HG03575 (cell line): ENCODE data around the gene PHRF1.

Source experiments
- ATAC-seq: cut with Tn5 transposase; IDR thresholded peaks from one replicate; pipeline ENCODE4 v1.9.1; 2021; ENCODE audit not compliant: unreplicated experiment, insufficient number of reproducible peaks, low FRiP score; ENCODE audit errors: extremely low read depth

PHRF1 gene

DNA sequence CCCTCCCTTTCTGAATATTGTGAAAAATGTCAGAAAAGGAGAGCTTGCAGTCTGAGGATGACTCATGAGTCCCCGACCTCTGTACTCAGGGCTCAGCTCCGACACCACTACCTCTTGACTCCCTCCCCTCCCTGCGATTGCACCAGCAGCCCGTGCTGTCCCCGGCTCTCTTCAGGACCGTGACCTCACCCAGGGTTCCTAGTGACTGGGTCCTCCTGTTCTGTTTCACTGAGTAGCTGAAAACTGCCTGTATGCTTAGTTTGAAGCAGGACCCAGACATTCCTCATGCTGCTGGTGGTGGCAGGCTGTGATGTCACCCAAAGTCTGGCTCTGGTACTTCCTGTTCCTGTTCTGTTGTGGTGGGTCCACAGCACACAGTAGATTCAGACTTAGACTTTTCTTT is 11.7 kb downstream of the PHRF1 start:
- ATAC-seq, result no peak

DNA sequence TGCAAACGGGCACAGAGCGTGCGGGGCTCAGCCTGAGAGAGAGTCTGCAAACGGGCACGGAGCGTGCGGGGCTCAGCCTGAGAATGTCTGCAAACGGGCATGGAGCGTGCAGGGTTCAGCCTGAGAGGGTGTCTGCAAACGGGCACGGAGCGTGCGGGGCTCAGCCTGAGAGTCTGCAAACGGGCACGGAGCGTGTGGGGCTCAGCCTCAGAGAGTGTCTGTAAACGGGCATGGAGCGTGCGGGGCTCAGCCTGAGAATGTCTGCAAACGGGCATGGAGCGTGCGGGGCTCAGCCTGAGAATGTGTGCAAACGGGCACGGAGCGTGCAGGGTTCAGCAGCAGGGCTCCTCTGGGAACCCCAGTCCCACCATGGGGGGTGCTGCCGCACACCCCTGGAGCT is 13.5 kb downstream of the PHRF1 start:
- ATAC-seq, result no peak

DNA sequence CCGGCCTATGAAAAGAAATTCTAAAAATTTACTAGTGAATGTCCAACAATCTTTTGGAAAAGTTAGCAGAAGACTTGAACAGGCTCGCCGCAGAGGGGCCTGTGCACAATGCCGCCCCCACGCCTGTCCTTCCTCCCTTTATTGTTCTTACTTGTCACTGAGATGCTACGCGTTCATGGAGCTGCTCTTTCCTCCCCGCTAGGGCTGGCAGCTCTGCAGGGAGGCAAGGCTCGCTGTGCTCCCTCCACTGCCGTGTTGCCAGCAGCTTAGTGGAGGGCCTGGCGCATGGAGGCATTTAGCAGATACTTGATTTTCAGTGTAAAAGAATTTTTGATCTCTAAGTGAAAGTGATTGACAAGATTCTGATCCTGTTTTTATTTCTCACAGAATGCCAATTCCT is 14.7 kb downstream of the PHRF1 start:
- no peak for ATAC-seq

DNA sequence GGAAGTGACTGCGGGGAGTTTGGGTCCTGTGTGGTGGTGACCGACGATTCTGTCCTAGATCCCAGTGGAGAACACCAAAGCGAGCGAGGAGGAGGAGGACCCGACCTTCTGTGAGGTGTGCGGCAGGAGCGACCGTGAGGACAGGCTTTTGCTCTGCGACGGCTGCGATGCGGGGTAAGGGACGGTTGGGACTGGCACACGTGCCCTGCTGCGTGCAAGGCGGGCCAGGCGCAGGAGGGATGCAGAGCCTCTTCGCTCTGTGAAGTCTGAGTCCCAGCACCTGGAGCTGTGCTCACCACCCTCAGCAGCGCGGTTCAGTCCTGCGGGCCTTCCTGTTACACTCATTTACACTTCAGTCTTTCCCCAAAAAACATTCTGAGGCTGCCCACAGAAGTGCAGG is 16.2 kb downstream of the PHRF1 start:
- no peak for ATAC-seq

DNA sequence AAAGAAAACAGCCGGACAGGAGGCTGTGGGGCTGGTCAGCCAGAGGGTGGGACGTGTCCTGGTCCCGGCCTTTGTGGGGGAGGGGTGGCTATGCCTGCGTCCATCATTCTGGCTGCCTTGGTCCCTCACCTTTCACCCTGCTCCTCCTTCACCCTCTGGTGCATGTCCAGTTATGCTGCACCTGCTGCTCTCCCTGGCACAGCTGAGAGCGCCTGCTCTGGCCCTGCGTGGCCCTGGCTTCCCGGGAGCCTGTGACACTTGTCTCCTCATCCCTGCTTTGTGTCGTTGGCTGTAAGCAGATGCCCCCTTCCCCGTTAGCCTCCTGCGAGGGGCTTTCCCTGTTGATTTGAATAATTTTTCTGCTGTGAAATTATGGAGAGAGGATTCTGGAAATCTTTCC is 16.6 kb downstream of the PHRF1 start:
- no peak for ATAC-seq

DNA sequence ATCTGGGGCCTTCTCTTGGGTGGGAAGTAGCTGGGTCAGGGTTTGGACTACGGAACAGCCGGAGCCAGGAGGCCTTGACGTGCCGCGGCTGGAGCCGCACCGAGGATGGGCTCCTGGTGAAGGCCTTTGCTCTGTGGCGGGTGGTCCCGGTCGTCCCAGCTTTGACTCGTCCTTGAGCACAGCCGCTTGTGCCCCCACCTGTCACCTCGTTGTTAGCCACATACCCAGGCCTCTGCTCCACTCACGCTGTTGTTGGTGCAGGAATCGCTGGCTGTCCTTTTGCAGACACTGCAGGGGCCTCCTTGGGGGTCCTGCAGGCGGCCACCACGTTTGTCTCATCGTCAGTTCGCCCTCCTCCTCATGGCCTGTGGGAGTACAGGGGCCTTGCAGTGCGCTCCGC is 17.1 kb downstream of the PHRF1 start:
- ATAC-seq, result no peak

DNA sequence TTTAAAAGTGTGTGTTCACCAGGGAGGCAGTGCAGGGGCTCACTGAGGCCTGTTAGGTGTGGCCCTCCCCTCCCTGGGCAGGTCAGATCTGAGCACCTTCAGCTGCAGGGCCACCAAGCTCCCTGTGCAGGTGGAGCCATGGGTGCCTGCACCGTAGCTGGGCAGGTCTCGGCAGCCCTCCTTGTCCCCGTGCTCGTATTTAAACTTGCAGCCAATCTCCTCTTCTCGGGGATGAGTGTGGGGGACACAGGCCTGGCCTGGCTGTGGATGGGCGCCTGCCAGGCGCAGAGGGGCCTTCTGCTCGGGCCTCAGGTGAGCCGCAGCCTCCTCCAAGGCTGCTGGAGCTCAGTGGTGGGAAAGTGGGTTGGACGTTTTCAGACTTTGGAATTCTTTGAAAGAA is 19.1 kb downstream of the PHRF1 start:
- ATAC-seq, result no peak

DNA sequence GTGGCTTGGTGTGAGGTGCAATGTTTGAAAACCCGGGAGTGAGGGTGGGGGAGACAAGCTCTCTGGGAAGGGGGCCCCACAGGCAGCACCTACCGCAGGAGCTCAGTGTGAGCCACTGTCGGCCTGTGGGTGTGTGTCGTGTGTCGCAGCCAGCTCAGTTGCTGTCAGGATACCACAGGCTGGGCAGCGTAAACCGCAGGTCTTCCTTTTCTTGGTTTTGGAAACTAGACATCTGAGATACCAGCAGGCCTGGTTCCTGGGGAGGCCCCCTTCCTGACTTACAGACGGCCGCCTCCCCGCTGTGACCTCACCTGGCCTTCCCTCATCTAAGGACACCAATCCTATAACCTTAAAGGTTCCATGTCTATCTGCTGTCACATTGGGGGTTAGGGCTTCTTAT is 20.1 kb downstream of the PHRF1 start:
- ATAC-seq, result no peak

DNA sequence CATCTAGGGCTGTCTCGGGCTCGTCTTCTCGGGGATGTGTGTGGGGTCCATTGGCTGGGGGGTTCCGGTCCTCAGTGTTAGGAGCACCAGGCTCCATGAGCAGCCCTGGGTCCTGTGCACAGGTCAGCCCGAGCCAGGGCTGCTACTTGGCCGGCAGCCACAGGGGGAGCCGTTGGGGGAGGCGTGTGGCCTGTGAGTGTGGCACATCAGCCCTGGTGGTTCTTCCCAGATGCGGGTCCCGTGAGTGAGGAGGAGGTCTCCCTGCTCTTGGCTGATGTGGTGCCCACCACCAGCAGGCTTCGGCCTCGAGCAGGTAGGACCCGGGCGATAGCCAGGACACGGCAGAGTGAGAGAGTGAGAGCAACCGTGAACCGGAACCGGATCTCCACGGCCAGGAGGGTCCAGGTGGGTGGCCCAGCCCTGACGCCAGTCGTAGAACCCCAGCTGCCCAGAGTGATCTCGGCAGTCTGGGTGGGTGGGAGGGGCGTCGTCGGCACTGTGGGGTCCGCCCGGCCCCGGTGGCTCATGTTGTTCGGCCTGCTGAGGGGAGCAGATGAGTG is 21.0 kb downstream of the PHRF1 start:
- no peak for ATAC-seq

DNA sequence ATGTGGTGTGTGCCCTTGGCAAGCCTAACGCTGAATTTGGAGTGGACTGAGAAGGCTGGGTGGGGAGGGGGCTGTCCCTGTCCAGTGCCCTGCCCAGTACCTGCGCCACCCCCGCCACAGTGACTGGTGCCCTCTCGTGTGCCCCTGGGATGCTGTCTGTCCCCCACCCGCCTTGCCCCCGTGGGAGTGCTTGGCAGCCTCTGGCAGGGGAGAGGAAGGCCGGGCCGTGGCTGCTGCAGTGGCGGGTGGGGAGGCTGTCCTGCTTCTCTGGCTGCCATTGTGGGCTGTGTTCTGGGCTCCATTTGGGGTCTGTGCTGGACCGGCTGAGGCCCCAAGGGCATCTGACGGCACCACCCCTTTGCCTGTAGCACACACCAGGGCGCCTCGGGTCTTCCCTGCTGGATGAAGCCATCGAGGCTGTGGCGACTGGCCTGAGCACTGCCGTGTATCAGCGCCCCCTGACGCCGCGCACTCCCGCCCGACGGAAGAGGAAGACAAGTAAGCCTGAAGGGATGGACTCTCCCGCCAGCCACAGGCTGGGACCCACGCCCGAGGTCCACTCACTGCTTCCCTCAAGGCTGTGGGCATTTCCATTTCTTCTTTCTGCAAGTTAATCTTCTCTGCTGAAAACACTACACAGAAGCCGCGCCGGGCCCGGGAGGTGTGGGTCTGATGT is 21.9 kb downstream of the PHRF1 start:
- ATAC-seq, result no peak

DNA sequence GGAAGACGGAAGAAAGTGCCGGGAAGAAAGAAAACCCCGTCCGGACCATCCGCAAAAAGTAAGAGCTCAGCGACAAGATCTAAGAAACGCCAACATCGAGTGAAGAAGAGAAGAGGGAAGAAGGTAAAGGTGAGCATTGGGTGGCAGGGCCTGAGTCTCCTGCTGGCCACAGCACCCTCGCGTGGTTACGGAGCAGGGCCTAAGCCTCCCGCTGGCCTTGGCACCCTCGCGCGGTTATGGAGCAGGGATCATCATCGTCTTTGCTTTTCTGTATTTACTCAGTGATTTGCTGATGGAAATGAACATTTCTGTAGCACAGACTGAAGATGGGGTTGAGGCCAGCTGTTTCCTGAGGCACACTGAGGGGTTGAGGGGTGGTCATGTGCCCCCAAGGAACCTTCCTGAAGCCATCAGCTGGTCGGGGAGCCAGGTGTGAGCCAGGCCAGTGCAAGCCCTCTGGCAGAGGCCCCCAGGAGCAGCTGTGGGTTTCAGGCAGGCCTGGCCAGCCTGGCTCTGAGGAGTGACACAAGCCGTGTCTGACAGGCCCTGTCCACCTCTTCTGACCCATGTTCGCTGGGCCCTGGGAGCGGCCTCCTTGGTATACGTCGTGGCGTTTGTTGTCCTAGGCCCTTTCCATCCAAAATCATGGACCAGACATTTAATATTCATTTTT is 25.4 kb downstream of the PHRF1 start:
- ATAC-seq, result no peak

DNA sequence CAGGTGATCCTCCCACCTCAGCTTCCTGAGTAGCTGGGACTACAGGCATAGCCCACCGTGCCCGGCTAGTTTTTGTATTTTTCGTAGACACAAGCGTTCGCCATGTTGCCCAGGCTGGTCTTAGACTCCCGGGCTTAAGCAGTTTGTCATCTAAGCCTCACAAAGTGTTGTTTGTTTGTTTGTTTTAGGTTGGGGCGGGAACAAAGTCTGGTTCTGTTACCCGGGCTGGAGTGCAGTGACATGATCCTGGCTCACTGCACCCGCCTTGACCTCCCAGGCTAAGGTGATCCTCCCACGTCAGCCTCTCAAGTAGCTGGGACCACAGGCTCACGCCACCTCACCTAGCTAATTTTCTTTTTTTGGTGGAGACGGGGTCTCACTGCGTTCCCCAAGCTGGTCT is 26.9 kb downstream of the PHRF1 start:
- no peak for ATAC-seq

DNA sequence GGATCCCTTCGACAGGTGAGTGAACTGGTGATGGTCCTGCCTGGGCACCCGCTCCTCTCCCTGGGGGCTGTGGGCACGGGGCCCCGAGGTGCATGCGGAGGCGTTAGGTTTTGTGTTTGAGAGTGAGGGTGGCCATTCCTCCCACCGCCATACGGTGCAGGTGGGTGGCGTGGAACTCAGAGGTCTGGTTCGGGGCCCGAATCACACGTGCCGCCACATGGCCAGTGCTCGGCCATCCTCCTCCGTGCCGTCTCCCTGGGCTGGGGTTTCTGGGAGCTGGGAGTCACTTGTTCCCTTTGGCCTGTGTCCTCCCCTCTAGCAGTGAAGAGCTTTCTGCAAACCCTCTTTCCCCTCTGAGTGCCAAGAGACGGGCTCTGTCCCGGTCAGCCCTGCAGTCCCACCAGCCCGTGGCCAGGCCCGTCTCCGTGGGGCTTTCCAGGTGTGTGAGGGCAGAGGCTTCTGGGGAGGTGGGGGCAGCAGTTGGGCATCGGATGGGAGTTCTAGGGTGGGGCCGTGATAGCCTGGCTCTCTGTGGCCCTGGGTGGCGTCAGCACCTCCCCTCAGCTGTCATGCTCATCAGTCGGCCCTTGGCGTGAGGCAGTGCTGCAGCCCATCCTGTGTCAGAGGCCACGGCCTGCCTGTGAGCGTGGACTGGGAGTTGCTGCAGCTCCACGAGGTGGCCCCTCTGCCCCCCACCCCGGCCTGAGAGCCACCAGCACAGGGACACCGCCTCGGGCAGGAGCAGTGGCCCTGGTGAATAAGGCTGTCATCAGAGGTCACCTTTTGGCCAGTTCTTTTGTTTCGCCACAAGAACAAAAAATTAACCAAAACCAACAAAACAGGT is 29.2 kb downstream of the PHRF1 start:
- no peak for ATAC-seq

DNA sequence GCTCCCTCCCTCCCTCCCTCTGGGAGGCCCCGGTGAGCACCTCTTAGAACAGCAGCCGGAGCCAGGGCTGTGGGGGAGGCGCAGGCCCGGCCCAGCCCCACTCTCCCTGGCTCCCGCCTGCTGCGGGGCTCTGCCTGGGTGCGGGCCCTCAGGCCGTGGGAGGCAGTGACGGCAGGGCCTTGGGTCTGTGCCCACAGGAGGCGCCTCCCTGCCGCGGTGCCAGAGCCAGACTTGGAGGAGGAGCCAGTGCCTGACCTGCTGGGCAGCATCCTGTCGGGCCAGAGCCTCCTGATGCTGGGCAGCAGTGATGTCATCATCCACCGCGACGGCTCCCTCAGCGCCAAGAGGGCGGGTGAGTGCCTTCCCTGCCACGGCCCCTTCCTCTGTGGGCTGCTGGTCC is 30.0 kb downstream of the PHRF1 start:
- no peak for ATAC-seq

DNA sequence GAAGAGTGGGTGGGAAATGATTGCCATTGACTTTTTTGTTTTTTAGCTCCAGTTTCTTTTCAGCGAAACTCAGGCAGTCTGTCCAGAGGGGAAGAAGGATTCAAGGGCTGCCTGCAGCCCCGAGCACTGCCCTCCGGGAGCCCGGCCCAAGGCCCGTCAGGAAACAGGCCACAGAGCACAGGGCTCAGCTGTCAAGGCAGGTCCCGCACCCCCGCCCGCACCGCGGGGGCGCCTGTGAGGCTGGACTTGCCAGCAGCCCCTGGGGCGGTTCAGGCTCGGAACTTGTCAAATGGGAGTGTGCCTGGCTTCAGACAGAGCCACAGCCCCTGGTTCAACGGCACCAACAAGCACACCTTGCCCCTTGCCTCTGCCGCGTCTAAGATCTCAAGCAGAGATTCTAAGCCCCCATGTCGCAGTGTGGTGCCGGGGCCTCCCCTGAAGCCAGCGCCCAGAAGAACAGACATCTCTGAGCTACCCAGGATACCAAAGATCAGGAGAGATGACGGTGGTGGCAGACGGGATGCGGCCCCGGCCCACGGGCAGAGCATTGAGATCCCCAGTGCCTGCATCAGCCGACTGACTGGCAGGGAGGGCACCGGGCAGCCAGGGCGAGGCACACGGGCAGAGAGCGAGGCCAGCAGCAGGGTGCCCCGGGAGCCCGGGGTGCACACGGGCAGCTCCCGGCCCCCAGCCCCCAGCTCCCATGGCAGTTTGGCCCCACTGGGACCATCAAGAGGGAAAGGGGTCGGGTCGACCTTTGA is 30.9 kb downstream of the PHRF1 start:
- ATAC-seq, result no peak

DNA sequence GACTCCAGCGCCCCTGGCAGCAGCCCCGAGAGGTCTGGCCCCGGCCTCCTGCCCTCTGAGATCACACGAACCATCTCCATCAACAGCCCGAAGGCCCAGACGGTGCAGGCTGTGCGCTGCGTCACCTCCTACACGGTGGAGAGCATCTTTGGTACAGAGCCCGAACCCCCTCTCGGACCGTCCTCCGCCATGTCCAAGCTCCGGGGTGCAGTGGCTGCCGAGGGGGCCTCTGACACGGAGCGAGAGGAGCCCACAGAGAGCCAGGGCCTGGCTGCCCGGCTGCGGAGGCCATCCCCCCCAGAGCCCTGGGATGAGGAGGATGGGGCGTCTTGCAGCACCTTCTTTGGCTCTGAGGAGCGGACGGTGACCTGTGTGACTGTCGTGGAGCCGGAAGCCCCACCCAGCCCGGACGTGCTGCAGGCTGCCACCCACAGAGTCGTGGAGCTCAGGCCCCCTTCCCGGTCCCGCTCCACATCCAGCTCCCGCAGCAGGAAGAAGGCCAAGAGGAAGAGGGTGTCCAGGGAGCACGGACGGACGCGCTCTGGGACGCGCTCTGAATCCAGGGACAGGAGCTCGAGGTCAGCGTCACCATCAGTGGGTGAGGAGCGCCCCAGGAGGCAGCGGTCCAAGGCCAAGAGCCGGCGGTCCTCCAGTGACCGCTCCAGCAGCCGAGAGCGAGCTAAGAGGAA is 31.8 kb downstream of the PHRF1 start:
- no peak for ATAC-seq

DNA sequence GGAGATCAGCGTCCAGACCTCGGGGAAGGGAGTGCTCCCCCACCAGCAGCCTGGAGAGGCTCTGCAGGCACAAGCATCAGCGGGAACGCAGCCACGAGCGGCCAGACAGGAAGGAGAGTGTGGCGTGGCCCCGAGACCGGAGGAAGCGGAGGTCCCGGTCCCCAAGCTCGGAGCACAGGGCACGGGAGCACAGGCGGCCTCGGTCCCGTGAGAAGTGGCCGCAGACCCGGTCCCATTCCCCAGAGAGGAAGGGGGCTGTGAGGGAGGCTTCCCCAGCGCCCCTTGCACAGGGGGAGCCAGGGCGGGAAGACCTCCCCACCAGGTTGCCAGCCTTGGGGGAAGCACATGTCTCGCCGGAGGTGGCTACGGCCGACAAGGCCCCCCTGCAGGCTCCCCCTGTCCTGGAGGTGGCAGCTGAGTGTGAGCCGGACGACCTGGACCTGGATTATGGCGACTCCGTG is 32.6 kb downstream of the PHRF1 start:
- ATAC-seq, result no peak

DNA sequence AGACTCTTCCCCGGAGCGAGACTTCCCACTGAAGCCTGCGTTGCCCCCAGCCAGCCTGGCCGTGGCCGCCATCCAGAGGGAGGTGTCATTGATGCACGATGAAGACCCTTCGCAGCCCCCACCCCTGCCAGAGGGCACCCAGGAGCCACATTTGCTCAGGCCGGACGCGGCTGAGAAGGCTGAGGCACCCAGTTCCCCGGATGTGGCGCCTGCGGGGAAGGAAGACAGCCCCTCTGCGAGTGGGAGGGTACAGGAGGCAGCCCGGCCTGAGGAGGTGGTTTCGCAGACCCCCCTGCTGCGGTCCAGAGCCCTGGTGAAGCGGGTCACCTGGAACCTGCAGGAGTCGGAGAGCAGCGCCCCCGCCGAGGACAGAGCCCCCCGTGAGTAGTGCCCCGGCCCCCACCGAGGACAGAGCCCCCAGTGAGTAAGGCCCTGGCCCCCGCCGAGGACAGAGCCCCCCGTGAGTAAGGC is 33.1 kb downstream of the PHRF1 start:
- no peak for ATAC-seq
